Activated naive CD8-positive, alpha-beta T cell treated with anti-CD3 and anti-CD28 coated beads, Interleukin-2, amount 50 U/mL, for 16 hours (primary cell): ENCODE results near the gene ULK3.

Experiments used
- DNase-seq: peaks from one replicate; pipeline ENCODE4 v3.0.0-alpha.2; 2020; ENCODE audit warnings: low read depth, low spot score

ULK3 gene

GRCh38 chr15:74822233-74822632 lies 20.7 kb downstream of the ULK3 start:
- DNase-seq = no peak

- DNase-seq = no peak
These were observed 21.2 kb downstream of the ULK3 start for GRCh38 chr15:74821790-74822158.

DNA sequence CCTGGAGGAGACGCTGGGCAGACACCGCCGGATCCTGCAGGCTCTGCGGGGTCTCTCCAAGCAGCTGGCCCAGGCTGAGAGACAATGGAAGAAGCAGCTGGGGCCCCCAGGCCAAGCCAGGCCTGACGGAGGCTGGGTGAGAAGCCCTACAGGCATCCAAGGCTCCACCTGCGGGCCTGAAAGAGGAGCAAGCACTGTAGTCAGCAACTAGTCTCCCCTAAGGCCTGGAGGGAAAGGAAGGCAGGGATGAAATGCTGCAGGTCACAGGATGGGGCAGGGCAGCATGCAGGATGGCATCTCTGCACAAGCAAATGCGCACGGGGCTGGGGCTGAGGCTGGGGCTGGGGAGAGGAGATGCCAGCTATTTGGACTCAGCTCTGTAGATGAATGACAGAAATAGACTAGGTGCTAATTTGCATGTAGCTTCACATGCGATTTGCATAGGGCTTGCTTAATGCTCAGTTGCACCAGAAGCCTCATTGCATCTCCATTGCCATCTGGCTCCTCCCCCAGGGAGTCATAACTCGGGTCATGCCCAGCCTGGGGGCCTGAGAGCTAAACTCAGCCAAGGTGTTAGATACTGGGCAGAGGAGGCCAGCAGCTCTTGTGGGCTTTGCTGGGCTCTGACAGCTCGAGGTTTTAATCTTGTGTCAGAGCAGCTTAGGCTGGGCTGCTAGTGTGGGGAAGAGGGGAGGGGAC lies 21.7 kb downstream of the ULK3 start:
- no peak for DNase-seq

GRCh38 chr15:74820056-74820455 lies 22.9 kb downstream of the ULK3 start:
- no peak for DNase-seq

DNA sequence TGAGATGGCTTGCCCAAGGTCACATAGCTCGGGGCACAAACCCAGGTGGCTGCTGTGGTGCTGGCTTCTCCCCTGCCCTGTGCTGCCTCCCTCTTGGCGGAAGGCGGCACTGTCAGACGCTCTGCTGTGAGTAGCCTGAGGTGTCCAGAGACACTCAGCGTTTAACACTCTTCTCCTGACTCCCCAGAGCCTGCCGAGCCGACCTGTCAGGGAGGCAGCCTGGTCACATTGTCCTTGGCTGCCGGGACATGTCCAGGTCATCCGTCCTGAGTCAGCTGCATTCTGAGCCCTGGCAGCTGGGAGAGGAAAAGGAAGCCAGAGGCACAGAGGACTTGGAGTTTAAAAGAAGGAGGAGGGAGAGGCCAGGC lies 25.6 kb downstream of the ULK3 start:
- DNase-seq = no peak

- no peak for DNase-seq
These were observed 26.2 kb downstream of the ULK3 start for GRCh38 chr15:74816624-74817369.

- no peak for DNase-seq
These were observed 27.0 kb downstream of the ULK3 start for GRCh38 chr15:74815961-74816360.

GRCh38 chr15:74815121-74815934 lies 27.6 kb downstream of the ULK3 start:
- no peak for DNase-seq

DNA sequence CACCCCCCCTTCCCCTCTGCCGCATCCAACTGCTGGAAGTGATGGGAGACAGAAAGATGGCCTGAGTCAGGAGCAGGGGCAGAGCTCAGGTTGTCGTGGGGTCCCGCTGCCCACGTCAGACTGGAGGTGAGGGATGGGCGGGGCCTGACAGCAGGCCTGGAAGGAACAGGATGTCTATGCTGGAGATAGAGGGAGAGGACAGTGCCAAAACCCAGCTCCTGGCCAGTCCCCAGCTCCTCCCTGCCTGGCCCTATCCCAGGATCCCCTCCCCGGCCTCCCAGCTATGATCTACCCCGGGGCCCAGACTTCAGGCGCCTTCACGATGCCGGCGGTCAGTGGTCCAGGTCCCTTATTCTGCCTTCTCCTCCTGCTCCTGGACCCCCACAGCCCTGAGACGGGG lies 30.4 kb downstream of the ULK3 start, which contains the start of gene LMAN1L:
LMAN1L (plus strand) TSS at position 303 of the 400 bp plus-strand sequence; CDS start at position 323, 20 bp downstream.
- no peak for DNase-seq

DNA sequence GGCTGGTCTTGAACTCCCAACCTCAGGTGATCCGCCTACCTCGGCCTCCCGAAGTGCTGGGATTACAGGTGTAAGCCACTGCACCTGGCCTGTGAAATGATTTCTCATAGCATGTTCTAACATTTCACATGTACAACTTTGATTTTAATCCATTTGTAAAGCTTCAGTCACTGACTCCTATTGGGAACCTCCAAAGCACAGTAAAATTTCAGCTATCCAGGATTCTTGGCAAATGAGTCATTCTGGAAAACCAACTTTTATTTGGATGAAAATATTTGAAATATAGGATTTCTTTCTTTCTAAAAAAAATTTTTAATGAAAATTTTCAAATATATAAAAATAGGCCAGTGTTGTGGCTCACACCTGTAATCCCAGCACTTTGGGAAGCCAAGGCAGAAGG lies 33.0 kb downstream of the ULK3 start:
- no peak for DNase-seq

GRCh38 chr15:74809242-74809641 lies 33.7 kb downstream of the ULK3 start:
- no peak for DNase-seq

DNA sequence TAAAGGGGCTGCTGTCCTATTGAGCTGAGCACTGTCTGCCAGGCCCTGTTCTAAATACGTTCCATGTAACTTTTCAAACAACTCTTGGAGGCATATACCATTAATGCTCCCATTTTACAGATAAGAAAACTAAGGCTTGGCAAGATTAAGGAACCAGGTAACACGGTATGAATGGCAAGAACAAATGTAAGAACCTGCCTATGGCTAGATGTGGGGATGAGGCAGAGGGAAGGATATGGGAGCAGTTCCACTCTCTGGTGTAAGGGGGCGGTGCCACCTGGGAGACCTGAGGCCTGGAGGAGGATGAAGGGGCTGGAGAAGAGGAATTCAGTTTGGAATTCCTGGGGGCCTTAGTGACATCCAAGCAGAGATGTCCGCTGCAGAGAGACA lies 34.1 kb downstream of the ULK3 start:
- no peak for DNase-seq

DNA sequence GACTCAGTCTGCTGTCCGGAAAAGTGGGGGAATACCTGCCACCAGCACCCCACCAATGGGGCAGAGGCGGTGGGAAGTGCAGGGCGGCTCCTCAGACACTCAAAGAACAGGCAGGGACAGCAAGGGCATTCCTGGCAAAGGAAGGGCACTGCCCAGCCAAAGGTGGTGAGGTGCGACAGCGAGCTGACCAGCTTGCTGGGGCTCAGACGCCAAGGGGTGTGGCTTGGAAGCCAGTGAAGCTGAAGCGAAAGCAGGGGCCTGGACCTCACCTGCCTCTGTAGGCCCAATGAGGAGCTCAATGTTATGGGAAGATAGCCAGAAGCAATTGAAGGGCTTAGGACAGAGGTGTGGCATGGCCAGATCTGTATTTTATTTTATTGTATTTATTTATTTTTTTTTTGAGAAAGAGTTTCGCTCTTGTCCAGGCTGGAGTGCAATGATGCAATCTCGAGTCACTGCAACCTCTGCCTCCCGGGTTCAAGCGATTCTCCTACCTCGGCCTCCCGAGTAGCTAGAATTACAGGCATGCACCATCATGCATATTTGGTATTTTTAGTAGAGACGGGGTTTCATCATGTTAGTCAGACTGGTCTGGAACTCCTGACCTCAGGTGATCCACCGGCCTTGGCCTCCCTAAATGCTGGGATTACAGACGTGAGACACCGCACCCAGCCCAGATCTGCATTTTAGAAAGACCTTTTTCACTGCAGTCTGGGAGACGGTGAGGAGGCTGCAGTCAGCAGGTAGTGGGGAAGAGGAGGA lies 34.7 kb downstream of the ULK3 start:
- no peak for DNase-seq

GRCh38 chr15:74807282-74807681 lies 35.7 kb downstream of the ULK3 start:
- no peak for DNase-seq

GRCh38 chr15:74804935-74805334 lies 38.0 kb downstream of the ULK3 start:
- DNase-seq = no peak

- no peak for DNase-seq
These were observed 40.0 kb downstream of the ULK3 start for GRCh38 chr15:74802862-74803447.

- no peak for DNase-seq
These were observed 40.7 kb downstream of the ULK3 start for GRCh38 chr15:74802290-74802689.

DNA sequence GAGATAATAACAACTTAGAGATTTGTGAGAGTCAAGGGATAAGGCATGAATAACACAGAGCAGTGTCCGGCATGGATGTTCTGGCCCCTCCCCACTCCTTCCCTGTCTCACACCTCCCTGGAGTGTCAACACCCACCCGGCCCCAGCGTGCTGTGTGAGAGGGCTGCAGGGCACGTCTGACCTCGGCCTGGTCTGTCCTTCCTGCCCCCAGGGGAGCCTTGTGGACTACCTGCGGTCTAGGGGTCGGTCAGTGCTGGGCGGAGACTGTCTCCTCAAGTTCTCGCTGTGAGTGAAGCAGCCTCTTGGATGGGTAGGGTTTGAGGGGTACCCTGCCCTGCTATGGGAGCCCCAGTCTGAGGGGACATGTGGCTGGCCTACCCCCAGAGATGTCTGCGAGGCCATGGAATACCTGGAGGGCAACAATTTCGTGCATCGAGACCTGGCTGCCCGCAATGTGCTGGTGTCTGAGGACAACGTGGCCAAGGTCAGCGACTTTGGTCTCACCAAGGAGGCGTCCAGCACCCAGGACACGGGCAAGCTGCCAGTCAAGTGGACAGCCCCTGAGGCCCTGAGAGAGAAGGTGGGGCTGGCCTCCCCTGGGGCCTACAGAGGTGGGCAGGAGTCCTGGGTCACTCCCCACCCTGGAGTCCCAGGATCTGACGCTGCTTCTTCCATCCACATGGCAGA lies 41.5 kb downstream of the ULK3 start:
- no peak for DNase-seq

DNA sequence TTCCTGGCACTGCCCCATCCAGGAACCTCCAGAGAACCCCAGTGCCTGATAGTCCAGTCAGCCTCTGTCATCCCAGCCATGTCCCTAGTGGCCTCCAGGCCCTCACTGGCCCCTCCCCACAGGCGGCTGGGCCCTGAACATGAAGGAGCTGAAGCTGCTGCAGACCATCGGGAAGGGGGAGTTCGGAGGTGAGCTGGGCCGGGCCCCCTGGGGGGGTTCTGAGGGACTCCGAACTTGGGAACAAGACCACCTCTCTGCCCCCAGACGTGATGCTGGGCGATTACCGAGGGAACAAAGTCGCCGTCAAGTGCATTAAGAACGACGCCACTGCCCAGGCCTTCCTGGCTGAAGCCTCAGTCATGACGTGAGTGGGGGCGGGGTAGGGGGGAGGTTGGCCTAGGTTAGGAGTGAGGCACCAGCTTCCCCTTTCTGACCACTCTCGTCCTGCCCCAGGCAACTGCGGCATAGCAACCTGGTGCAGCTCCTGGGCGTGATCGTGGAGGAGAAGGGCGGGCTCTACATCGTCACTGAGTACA lies 42.3 kb downstream of the ULK3 start:
- no peak for DNase-seq

- peak; percentile 68 for DNase-seq
These were observed 42.9 kb downstream of the ULK3 start for GRCh38 chr15:74799856-74800558.
